ENCODE data around the gene KIAA0040.

KIAA0040 gene

GRCh38 chr1:175169286-175170018 is 23.1 kb downstream of the KIAA0040 start:
- peak; percentile 42 for DNase-seq

GRCh38 chr1:175168782-175169181 is 23.8 kb downstream of the KIAA0040 start:
- DNase-seq, result no peak

DNA sequence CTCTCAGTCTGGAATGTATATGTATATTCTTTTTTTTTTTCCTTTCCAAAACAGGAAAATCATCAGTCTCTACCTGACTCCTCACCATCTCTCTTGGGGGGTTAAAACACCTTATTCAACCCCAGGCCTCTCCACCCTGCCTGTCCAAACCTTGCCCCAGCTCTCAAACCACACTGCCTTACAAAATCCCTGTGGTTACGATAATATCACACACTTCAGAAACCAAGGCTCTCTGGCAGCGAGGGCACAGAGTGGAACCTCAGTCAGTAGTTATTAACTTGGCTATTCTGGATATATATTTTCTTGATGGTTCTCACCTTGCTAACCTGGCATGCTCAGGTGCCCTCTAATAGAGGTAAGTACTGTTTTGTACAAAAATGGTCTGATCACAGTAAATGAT is 24.7 kb downstream of the KIAA0040 start:
- no peak for DNase-seq

DNA sequence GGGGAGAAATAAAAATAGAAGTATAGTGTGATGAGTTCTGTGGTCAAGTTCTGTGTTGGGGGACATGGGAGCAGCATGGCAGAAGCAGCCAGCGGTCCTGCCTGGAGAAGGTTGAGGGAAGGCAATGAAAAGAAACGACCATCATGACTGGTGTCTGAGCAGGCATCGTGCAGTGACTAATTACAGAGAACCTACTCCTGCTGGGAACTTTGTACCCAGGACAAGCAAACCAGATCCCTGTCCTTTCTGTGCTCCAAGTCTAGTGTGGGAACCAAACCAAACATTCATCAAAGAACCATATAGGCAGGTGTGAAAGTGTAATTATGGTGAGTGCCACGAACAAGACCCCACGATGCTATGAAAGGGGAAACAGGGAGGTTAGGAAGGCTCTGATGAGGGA is 25.8 kb downstream of the KIAA0040 start:
- no peak for DNase-seq

DNA sequence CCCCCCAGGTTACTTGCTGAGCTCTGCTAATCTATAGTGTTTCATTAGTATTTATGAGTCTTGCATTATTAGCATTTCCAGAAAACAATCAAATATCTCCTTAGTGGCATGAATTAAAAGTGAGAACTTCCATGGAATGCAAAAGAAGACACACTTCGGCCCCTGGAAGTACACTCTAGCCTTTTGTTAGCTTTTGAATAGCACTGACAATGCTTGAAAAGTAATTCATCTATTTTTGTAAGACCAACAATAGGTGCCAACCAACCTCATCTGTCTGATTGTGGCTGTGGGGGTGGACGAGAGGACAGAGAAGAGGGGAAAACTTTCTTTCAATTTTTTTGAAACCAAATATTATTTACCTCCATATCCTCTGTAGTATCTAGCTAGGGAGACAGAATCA is 27.8 kb downstream of the KIAA0040 start:
- no peak for DNase-seq

DNA sequence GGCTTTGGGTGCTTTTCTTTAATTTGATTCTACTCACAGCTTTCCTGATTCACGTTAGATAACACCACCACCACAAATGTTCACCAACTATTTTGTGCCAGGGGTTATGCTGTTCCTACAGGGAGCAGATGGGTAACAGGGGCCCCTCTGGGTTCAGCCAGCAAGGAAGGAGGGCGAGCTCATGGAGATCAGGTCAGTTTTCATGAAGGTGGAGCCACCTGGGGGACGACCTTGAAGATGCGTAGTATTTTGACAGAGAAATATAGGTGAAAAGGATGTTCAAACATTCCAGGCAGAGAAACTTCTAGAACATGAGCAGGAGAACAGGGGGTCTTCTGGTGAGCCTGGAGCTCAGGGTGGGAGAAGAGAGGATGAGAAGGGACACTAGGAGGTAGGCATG is 28.9 kb downstream of the KIAA0040 start:
- no peak for DNase-seq

GRCh38 chr1:175162955-175163354 is 29.6 kb downstream of the KIAA0040 start:
- no peak for DNase-seq

- DNase-seq, result no peak
Measured at GRCh38 chr1:175158170-175158591, 34.4 kb downstream of the KIAA0040 start.

DNA sequence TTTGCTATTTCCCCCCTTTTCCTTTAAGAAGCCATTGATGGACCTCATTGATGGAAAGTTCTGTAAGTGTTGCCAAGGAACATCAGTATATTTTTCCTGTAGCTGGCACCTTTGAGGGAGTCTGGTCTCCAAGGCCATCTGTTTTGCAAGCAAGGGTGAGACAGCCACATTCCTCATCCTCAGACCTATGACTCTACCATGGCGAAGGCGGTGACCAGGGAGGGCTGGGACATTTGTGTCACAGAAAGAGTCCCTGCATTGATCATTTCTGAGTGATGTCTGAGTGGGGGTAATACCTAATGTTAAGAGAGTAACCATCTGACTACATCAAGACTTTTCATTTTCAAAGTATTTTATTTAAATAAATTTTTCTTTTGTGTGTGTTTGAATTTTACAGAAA is 35.4 kb downstream of the KIAA0040 start:
- no peak for DNase-seq

- no peak for DNase-seq
Measured at GRCh38 chr1:175155936-175156335, 36.6 kb downstream of the KIAA0040 start.

GRCh38 chr1:175155473-175155856 is 37.1 kb downstream of the KIAA0040 start:
- DNase-seq, result no peak

GRCh38 chr1:175154629-175155472 is 37.7 kb downstream of the KIAA0040 start:
- DNase-seq, result peak; percentile 52

DNA sequence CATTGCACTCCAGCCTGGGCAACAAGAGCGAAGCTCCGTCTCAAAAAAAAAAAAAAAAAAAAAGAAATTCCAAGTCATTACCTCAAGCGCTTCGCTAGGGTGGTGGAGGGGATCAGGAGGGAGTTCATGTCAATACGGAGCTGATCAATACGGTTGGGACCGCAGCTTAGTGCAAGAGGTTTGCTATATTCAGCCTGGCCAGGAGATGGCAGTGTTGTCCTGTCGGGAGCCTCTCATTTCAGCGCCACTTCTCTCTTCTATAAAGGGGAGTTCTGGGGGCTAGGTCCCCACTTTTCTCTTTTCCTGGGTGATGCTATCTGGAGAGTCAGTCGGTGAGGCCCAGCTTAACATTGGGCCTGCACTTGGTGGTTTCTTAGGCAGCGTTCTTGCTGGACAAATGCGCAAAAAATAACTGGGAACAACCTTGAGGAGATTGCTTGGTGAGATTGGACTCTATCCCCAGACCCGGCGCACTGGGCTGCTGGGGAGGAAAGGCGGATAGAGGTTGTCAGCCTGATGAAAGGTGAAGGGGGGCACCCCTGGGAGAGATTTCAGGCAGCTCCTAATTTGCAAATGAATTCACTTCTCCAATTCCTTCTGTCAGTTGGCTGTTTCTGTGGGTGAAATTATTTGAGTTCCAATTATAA is 40.4 kb downstream of the KIAA0040 start:
- DNase-seq, result peak; percentile 26

DNA sequence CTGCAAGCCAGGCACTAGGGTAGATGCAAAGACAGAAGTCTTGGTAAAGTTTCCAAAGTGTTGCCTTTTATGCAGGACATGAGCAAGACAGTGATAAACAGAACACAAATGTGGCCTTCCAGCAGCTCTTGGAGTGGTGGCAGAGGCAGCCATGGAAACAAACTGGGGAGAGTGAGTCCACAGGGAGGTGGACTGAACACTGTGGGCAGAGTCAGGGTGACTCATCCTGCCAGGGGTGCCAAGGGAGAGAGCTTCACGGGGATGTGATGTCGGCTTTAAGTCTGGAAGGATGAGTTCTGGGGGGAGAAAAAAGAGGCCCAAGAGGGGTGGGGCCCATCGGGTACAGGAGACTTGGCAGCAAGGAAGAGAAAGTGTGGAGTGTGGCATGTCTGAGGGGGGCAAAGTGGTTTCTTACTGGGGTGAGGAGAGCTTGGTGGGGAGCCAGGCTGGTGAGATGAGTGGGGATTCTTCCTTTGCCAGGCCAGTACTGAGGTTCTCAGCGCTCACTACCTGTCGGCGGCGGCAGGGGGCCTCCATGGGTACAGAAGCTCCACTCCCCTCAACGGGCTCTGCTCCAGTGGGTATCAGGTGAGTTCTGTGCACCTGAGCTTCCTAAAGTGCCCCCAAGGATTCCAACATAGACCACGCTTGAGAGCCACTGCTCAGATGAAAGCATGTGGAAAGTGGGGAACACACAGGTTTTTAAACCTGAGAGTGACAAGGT is 41.8 kb downstream of the KIAA0040 start:
- peak; percentile 56 for DNase-seq

DNA sequence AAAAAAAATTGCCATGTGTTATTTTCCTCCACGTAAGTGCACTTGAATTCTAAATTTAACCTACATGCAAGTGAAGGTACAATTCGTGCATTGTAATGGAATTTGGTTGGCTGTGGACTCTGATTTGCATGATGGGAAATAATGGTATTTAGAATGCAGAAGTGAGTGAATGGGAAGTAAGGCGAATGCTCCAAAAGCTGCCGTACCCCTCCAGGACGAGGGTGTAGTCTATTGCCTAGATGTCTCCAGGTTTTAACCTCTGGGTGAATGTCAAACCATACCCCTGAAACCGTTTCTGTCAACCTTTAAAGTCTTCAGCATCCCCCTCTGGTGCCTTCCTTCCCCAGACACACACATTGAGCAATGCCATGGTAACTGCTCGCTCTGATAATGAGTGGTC is 44.5 kb downstream of the KIAA0040 start:
- DNase-seq, result no peak

DNA sequence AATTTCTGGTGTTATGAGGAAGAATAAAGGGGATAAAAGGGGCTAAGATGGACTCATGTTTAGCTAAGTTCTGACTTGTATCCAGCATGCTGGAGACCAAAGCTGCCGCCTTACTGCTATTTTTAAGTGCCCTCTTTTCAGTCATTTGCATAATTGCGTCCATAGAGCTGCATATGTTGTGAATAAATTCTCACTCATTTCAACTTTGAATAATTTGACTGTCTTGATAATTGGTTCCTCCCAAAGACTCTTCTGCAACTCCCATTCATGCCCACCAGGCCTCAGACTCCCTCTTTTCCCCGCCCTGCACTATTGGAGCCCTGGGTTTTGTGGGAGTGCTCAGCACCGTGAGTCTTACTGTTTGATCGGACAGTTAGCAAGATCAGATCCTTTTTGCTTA is 45.0 kb downstream of the KIAA0040 start:
- DNase-seq, result no peak

GRCh38 chr1:175146529-175147213 is 45.9 kb downstream of the KIAA0040 start:
- DNase-seq, result peak; percentile 61

GRCh38 chr1:175145899-175146528 is 46.6 kb downstream of the KIAA0040 start:
- DNase-seq, result no peak

DNA sequence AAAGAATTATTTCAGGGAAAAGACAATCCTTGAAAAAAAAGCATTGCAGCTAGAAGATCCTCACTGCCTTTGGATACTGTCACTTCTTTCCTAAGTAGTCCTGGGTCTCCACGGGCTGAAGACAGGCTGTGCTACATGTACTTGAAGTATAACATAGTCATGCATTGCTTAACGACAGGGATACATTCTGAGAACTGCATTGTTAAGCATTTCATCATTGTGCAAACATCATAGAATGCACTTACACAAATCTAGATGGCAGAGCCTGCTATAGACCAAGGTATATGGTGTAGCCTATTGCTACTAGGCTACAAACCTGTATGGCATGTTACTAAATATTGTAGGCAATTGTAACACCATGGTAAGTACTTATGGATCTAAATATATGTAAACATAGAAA is 54.0 kb downstream of the KIAA0040 start:
- DNase-seq, result peak; percentile 45

GRCh38 chr1:175137369-175137768 is 55.2 kb downstream of the KIAA0040 start:
- no peak for DNase-seq

- DNase-seq, result peak; percentile 44
Measured at GRCh38 chr1:175136246-175136645, 56.3 kb downstream of the KIAA0040 start.

DNA sequence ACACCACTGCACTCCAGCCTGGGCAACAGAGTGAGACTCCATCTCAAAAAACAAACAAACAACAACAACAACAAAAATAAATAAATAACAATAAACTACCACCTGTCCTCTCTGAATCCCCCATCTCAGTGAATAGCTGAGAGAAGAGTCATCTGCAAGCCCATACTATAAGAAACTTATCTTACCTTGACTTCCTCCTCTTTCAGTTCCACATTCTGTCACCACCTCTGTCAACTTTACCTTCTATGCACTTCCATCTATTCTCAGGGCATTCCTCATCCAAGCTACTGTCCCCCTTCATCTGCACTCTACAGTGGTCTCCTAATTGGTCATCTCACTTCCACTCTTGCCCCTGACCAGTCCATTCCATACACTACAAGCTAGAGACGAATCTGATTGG is 58.1 kb downstream of the KIAA0040 start:
- DNase-seq, result no peak
